D341Med (cell line): ENCODE data around the gene GRAP2.
"Not testable (repeated sequence)": the region's sequence is repeated elsewhere in the genome, so short reads cannot be mapped to it uniquely, and the experiment has no call there.

ENCODE experiments used
- DNase-seq: peaks from one replicate; pipeline ENCODE4 v3.0.0; 2012; ENCODE audit warnings: low spot score

GRAP2 gene

GRCh38 chr22:39946126-39946502 lies 45.2 kb downstream of the GRAP2 start:
- DNase-seq = no peak

GRCh38 chr22:39946503-39947219 lies 45.8 kb downstream of the GRAP2 start:
- DNase-seq = no peak

GRCh38 chr22:39947220-39948216 lies 46.6 kb downstream of the GRAP2 start:
- no peak for DNase-seq

GRCh38 chr22:39949964-39950737 lies 49.3 kb downstream of the GRAP2 start:
- DNase-seq = no peak

GRCh38 chr22:39951603-39952293 lies 50.9 kb downstream of the GRAP2 start:
- not testable (repeated sequence) for DNase-seq

- no peak for DNase-seq
Measured at GRCh38 chr22:39952347-39952746, 51.5 kb downstream of the GRAP2 start.

- no peak for DNase-seq
Measured at GRCh38 chr22:39953101-39953500, 52.2 kb downstream of the GRAP2 start.

GRCh38 chr22:39954584-39955055 lies 53.7 kb downstream of the GRAP2 start:
- no peak for DNase-seq

- no peak for DNase-seq
Measured at GRCh38 chr22:39955675-39956074, 54.8 kb downstream of the GRAP2 start.

- DNase-seq = no peak
Measured at GRCh38 chr22:39956932-39957664, 56.2 kb downstream of the GRAP2 start.

- no peak for DNase-seq
Measured at GRCh38 chr22:39958009-39958711, 57.3 kb downstream of the GRAP2 start.

- no peak for DNase-seq
Measured at GRCh38 chr22:39958949-39959639, 58.2 kb downstream of the GRAP2 start.

GRCh38 chr22:39959640-39960447 lies 59.0 kb downstream of the GRAP2 start, which contains the start of gene TMA7B:
Gene TMA7B (plus strand): TSS chr22:39960397. CDS start chr22:39964375, 3,978 bp downstream.
- DNase-seq = no peak

- DNase-seq = no peak
Measured at GRCh38 chr22:39960791-39961746, 60.2 kb downstream of the GRAP2 start.

GRCh38 chr22:39962071-39962470 lies 61.2 kb downstream of the GRAP2 start:
- no peak for DNase-seq

GRCh38 chr22:39965748-39966147 lies 64.9 kb downstream of the GRAP2 start:
- no peak for DNase-seq

GRCh38 chr22:39966470-39966869 lies 65.6 kb downstream of the GRAP2 start:
- DNase-seq = no peak
